Stomach smooth muscle (tissue), 2 donors: Measurements from ENCODE around the gene SEPHS2.
A peak's percentile ranks its signal among the peaks of the same experiment; 100 is the strongest.

Experiments used
- H3K27ac ChIP-seq: one replicate; pipeline ENCODE4 v1.7.0; 2013; ENCODE audit warnings: mild to moderate bottlenecking, low read length, inconsistent platforms
- H3K27me3 ChIP-seq, 2 donors: one replicate each; pipeline ENCODE4 v1.7.0; 2013; ENCODE audit warnings: low read length in 2 of 2; ENCODE audit not compliant: insufficient read depth in 2 of 2, control insufficient read depth in 1 of 2
- H3K36me3 ChIP-seq, 2 donors: one replicate each; pipeline ENCODE4 v1.7.0; 2013; ENCODE audit warnings: low read length in 2 of 2; ENCODE audit not compliant: control insufficient read depth in 2 of 2, insufficient read depth in 2 of 2
- H3K4me1 ChIP-seq: one replicate; pipeline ENCODE4 v1.7.0; 2013; ENCODE audit warnings: low read length; ENCODE audit not compliant: control insufficient read depth, insufficient read depth
- H3K4me3 ChIP-seq, 2 donors: one replicate each; pipeline ENCODE4 v1.7.0; 2013; ENCODE audit warnings: low read length in 2 of 2
- H3K9ac ChIP-seq, 2 donors: one replicate each; pipeline ENCODE4 v1.7.0; 2013; ENCODE audit warnings: low read length in 2 of 2, mild to moderate bottlenecking in 1 of 2
- H3K9me3 ChIP-seq, 2 donors: one replicate each; pipeline ENCODE4 v1.7.0; 2013; ENCODE audit warnings: low read length in 2 of 2; ENCODE audit not compliant: control insufficient read depth in 2 of 2
- donor health status: healthy.
- donor health status: Pancreatic carcinoma.

SEPHS2 gene

DNA sequence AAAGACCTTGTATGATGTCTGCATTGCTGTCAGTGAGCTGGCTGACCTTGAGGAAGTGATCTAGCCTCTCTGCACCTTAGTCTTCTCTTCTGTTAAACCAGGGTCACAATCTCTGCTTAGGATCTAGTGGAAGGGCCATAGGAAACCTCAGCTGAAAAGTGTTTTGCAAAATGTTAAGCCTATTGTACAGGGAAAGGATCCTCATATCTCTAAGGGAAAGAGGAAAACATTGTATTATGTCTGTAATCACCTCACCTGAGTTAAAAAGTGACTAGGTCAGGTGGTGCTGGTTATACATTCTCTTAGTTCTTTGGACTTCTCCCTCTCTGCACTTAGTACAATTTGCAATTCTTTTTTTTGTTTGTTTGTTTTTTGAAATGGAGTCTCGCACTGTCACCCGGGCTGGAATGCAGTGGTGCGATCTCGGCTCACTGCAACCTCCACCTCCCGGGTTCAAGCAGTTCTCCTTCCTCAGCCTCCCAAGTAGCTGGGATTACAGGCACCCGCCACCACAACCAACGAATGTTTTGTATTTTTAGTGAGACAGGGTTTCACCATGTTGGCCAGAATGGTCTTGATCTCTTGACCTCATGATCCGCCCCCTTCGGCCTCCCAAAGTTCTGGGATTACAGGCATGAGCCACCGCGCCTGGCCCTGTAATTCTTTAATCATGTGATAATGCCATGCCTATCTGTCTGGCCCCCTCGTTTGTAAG lies 2.0 kb upstream of the SEPHS2 start:
- Histone ChIP-seq H3K9ac (no peak overlapping the region), H3K27me3 (no peaks in the 10 kb centered on the region), H3K4me3 (no peak overlapping the region), H3K27ac (no peak overlapping the region), H3K4me1 (peaks cover 16% of the 10 kb centered on the region), H3K9me3 (no peaks in the 10 kb centered on the region), H3K36me3 (peaks cover 0 to 3% of the 10 kb centered on the region in 2 donors)

DNA sequence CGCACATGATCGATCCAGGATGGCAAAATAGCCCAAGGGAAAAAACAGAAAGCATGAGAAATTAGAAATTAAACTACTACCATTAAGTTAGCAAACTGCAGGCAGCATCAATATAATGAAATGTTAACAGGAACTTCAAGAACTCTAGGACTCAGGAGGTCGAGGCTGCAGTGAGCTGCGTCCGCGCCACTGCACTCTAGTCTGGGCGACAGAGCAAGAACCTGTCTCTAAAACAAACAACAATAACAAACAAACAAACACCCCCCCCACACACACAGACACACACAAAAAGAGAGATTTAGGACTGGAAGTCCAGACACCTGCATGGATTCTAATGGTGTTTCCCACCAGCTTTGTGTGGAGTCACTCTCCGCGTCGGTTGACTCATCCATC lies 525 bp upstream of the SEPHS2 start:
- peak overlapping the region; percentile 70 to 89 for H3K4me3 ChIP-seq

DNA sequence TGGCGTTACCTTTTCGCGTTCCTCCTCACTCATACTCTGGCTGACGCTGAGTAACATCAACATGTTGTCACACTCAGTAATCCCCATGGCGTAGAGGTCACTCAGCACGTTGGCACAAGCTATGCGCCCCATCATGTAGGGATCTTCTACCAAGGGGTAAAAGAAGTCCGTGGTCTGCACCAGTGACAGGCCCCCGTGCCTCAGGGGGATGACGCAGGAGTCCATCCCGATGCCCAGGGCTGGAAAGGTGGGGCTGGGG lies 596 bp downstream of the SEPHS2 start:
- Histone ChIP-seq H3K36me3 (peaks cover 0 to 3% of the 10 kb centered on the region in 2 donors), H3K27me3 (no peaks in the 10 kb centered on the region), H3K9ac (peak overlapping the region; percentile 78 to 96), H3K4me3 (peak overlapping the region; percentile 70 to 89), H3K4me1 (peaks cover 16% of the 10 kb centered on the region), H3K9me3 (no peaks in the 10 kb centered on the region), H3K27ac (peak overlapping the region; percentile 94)

More for the DNA sequence above, 525 bp upstream of the SEPHS2 start:
- Histone ChIP-seq H3K27ac (peak overlapping the region; percentile 94), H3K27me3 (no peaks in the 10 kb centered on the region), H3K4me1 (peaks cover 16% of the 10 kb centered on the region), H3K9ac (peak overlapping the region; percentile 78 to 96), H3K36me3 (peaks cover 0 to 3% of the 10 kb centered on the region in 2 donors), H3K9me3 (no peaks in the 10 kb centered on the region)

DNA sequence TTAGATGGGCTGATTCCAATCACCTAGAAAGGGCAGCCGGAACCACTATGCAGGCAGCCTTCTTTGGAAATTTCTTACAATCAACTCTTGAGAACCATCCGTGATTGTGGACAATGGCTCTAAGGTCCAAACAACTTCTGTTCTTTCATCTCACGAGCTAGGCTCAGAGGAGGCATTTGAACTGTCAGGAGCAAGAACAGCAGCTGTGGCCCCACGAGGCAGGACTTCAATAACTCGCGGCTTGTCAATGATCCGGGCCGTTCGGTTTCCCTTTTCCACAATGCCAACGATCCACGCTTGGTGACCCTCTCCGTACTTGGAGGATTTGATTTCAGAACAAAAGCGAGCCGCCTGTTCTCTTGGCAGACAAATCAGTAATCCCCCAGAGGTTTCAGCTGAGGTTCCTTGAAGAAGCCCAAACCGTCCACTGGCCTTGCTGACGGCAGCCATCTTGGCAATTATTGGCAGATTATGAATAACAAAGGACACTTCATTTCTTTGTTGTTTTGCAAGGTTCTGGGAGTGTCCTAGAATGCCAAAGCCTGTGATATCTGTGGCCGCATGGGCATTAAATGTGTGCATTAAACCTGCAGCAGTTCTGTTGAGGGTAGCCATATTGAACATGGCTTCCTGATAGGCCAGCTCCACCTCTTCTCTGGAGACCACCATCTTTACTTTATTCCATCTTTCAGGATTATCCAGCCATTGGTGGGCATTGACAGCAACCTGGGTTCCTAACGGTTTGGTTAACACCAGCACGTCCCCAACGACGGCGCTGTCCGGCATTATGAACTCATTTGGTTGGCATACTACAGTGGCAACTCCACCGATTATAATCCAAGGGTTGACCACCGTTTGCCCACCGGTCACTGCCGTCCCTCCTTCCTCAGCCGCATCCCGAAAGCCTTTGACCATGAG lies 1.2 kb downstream of the SEPHS2 start:
- Histone ChIP-seq H3K27ac (peak overlapping the region; percentile 94), H3K4me1 (peaks cover 16% of the 10 kb centered on the region), H3K4me3 (peak overlapping the region; percentile 70 to 89), H3K36me3 (peaks cover 0 to 3% of the 10 kb centered on the region in 2 donors), H3K9ac (peak overlapping the region; percentile 78 to 96), H3K9me3 (no peaks in the 10 kb centered on the region), H3K27me3 (no peaks in the 10 kb centered on the region)

DNA sequence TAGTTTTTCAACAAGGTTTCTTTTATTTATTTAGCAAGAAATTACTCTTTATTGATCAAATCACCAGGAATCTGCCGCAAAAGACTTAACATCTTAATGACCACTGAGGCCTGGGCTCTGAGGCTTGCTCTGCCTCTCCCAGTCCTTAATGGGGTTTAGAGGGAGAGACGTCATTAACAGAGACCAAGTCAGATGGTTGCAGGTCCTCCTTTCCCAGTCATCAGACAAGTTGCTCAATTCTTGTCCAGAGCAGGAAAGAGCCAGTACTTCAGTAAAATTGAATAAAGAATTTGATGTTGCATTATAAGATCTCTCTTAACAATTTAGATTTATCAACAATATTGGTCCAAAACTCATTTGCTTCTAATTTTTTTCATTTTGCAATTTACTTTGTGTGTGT lies 2.0 kb downstream of the SEPHS2 start:
- Histone ChIP-seq H3K9ac (no peak overlapping the region), H3K27ac (no peak overlapping the region), H3K4me3 (no peak overlapping the region), H3K9me3 (no peaks in the 10 kb centered on the region), H3K4me1 (peaks cover 16% of the 10 kb centered on the region), H3K36me3 (peaks cover 0 to 3% of the 10 kb centered on the region in 2 donors), H3K27me3 (no peaks in the 10 kb centered on the region)

DNA sequence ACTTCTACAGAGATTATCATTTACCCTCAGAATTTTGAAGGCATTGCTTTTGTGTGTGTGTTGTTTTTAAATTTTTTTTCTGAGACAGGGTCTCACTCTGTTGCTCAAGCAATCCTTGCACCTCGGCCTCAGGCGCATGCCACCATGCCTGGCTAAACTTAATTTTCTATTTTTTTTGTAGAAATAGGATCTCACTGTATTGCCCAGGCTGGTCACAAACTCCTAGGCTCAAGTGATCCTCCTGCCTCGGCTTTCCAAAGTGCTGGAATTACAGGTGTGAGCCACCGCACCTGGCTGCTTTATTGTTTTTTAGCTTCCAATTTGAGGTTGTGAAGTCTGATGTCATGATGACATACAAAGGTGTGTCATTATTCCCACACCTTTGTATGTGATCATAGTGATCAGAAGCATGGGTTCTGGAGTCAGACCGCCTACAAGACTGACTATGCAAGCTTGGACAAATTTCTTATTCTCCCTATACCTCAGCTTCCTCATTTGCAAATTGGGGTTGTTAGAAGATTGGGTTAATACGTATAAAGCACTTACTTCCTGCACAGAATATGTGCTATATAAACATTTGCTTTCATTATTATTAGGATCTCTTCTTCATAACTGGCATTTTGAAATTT lies 5.8 kb downstream of the SEPHS2 start:
- peaks cover 9% of the 10 kb centered on the region for H3K4me1 ChIP-seq
- H3K27me3 ChIP-seq = no peaks in the 10 kb centered on the region
- H3K36me3 ChIP-seq = peaks cover 0 to 3% of the 10 kb centered on the region in 2 donors
- H3K9me3 ChIP-seq = no peaks in the 10 kb centered on the region
- H3K9ac ChIP-seq = no peak overlapping the region
- H3K4me3 ChIP-seq = no peak overlapping the region
- H3K27ac ChIP-seq = no peak overlapping the region

DNA sequence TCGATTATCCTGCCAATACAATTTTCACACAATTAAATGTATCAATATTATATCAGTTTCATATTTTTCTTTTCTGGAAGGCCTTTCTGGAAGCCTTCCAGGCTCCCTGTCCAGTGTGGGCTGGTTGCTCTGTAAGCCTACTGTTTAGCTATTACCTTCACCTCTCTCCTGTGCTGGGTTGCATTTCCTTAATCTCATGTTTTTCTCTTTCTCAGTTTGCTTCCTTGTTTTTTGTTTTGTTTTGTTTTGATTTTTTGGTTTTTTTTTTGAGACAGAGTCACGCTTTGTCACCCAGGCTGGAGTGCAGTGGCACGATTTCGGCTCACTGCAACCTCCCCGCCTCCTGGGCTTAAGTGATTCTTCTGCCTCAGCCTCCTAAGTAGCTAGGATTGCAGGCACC lies 6.8 kb downstream of the SEPHS2 start:
- Histone ChIP-seq H3K4me1 (no peaks in the 10 kb centered on the region), H3K27me3 (no peaks in the 10 kb centered on the region), H3K27ac (no peak overlapping the region), H3K9ac (no peak overlapping the region), H3K36me3 (peaks cover 0 to 3% of the 10 kb centered on the region in 2 donors), H3K9me3 (no peaks in the 10 kb centered on the region), H3K4me3 (no peak overlapping the region)

DNA sequence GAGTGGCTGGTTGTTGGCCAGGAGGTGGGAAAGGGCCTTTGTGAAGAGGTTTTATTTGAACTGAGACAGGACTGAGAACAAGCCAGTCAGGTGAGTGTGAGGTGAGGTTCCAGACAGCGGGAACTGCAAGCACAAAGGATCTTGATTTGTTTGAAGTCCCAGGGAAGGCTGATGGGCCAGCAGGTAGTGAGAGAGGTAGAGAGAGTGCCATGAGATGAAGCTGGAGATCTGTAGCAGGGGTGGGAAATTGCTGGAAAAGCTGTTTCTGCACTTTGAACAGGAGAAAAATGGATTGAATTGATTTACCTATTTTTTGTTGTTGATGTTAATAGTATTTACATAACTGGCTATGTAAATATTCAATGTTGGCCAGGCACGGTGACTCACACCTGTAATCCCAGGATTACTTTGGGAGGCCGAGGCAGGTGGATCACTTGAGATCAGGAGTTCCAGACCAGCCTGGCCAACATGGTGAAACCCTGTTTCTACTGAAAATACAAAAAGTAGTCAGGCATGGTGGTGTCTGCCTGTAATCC lies 8.1 kb downstream of the SEPHS2 start:
- no peak overlapping the region for H3K9ac ChIP-seq
- no peaks in the 10 kb centered on the region for H3K9me3 ChIP-seq
- no peak overlapping the region for H3K27ac ChIP-seq
- no peaks in the 10 kb centered on the region for H3K36me3 ChIP-seq
- H3K4me3 ChIP-seq = no peak overlapping the region
- H3K4me1 ChIP-seq = no peaks in the 10 kb centered on the region
- H3K27me3 ChIP-seq = no peaks in the 10 kb centered on the region

DNA sequence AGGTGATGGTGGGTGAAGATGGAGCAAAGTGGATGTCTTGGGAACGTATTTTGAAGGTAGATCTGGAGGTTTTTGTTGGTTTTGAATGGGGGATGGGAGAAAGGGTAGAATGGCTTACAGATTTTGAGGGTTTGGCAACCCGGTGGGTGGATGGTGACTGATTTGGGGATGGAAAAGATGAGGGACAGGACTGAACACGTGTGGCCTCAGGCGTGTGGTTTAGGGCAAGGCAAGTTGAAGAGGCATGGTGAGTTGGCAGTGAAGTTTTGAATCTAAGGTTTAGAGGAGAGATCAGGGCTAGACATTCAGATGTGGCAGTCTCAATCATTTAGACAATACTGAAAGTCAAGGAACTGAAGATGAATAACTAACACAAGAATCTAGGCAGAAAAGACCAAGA lies 10.8 kb downstream of the SEPHS2 start:
- no peak overlapping the region for H3K4me3 ChIP-seq
- no peak overlapping the region for H3K27ac ChIP-seq
- H3K36me3 ChIP-seq = no peaks in the 10 kb centered on the region
- no peaks in the 10 kb centered on the region for H3K27me3 ChIP-seq
- no peaks in the 10 kb centered on the region for H3K9me3 ChIP-seq
- no peak overlapping the region for H3K9ac ChIP-seq
- peaks cover 6% of the 10 kb centered on the region for H3K4me1 ChIP-seq

DNA sequence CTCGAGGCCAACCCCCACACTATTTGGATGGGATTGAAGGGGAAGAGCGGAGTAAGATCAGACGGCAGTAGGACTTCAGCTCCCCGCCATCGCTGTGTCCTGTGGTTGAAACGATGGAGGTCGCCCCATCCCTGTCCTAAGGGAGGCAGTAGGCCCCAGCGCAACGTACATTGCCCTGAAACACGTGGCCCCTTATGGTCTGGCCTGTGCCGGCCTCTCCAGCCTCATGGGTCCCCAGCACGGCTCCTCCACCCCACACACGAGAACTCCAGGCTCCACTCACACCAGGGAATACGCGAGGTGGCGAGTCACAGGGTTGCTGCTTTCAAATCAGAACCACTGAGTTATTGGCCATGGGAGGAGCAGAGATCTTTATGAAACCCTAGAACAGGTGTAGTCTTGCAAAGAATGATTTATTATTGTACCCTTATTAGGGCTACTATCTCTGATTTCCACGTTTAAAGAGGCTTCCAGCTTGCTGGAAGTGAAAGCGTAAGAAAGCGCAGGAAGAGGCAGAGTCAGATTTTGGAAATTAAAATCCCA lies 15.2 kb downstream of the SEPHS2 start:
- H3K9ac ChIP-seq = peak overlapping the region; percentile 77 to 84
- no peaks in the 10 kb centered on the region for H3K27me3 ChIP-seq
- peaks cover 0 to 4% of the 10 kb centered on the region in 2 donors for H3K36me3 ChIP-seq
- peak overlapping the region; percentile 74 for H3K27ac ChIP-seq
- no peaks in the 10 kb centered on the region for H3K9me3 ChIP-seq
- H3K4me1 ChIP-seq = peaks cover 16% of the 10 kb centered on the region
- H3K4me3 ChIP-seq = peak overlapping the region; percentile 81 to 86
